ENCODE measurements around the gene MMP28.

MMP28 gene

DNA sequence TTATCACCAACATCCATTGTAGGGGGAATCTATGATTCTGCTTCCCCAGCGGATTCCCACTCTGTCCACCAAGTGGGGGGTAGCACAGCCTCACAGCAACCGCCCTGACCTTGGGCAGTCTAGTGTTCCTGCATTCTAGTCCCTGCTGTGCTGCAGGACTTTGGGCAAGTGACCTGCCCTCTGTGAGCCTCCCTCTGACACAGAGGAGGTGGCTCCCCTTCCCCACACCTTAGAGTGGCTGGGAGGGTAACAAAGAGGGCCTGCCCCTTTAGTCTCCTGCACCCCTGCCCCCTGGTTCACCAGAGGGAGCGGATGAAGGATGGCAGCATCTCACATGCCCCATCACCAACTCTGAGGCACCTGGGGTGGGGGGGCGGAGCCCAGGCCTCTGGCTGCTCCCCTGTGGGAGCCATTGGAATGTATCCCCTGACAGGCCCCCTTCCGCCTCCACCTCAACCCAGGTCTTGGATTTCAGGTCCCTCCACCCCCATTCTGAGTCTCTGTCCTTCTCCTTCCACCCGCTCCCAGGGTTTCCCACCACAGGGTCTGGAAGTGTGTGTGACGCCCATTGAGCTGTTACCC, 52.5 kb downstream of the MMP28 start:
- DNase-seq, result no peak

GRCh38 chr17:35742496-35742895, 52.9 kb downstream of the MMP28 start:
- DNase-seq, result no peak

GRCh38 chr17:35740997-35741931, 54.2 kb downstream of the MMP28 start:
- DNase-seq, result no peak

GRCh38 chr17:35740216-35740615, 55.2 kb downstream of the MMP28 start:
- no peak for DNase-seq

DNA sequence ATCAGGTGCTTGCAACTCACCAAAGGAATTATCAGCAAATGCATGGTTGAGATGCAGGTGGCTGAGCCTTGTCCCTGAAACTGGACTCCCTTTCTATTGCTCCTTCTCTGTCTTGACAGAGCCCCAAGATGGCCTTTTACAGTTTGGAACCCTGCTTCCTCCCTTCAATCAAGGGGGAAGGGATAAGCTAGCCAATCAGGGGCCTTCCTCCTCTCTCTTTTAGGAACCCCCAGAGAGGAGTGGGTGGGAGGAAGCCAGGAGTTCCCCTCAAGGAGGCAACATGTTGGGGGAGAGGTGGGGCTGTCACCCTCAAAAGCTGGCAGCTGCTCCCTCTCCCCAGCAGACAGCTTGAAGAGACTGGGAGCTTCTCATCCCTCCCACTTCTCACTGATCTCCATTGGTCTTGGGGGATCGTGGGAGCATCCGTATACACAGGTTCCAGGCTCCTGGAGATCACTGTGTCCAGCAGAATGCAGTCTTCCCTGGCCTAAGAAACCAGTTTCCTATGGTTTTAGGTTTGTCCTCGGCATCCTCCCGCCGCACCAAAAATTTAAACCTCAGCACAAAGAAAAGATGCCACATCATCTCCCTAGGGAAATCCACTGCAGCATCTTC, 56.8 kb downstream of the MMP28 start:
- no peak for DNase-seq

GRCh38 chr17:35736236-35736635, 59.2 kb downstream of the MMP28 start:
- DNase-seq, result no peak

- DNase-seq, result no peak
Measured at GRCh38 chr17:35735036-35735805, 60.2 kb downstream of the MMP28 start.

GRCh38 chr17:35734396-35734795, 61.0 kb downstream of the MMP28 start:
- no peak for DNase-seq

DNA sequence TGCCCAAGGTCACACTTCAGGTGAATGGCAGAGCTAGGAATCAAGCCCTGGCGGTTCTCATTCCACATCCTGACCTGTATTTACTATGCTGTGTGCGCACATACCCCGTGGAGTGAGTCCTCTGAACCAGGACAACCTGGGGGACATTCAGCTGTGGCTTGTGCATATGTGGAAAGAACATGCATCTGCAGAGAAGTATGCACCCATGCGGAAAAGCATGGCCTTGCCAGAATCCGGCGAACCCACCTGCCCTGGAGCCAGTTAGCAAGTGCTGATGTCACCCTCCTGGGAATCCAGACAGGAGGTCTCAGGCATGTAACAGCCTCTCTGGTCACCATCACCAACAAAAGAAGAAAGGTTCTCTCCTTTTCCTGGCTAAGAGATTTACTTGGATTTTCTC, 62.1 kb downstream of the MMP28 start:
- no peak for DNase-seq

DNA sequence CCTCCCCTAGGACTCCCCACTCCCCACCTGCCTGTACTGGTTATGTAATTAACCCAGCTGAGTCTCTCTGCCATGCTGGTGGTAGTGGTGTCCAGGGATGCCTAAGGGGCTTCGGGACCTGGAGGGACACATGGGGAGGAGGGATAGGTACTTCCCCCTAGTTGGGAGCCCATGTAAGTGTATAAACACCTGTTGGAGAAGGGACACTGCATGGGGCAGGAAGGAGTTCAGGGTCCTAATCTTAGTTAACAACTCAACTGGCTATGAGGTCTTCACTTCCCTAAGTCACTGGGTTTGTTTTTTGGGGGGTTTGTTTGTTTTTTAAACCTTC, 62.7 kb downstream of the MMP28 start:
- no peak for DNase-seq

GRCh38 chr17:35731917-35732805, 63.3 kb downstream of the MMP28 start:
- no peak for DNase-seq

GRCh38 chr17:35731239-35731916, 64.1 kb downstream of the MMP28 start, which contains the start of gene RASL10B:
Gene RASL10B, plus strand, starts transcription at chr17:35731639. Its CDS starts 3,546 bp downstream, at chr17:35735185.
- DNase-seq, result no peak

GRCh38 chr17:35730400-35731005, 64.9 kb downstream of the MMP28 start:
- DNase-seq, result no peak

- no peak for DNase-seq
Measured at GRCh38 chr17:35729405-35729833, 66.0 kb downstream of the MMP28 start.

GRCh38 chr17:35728551-35728950, 66.9 kb downstream of the MMP28 start:
- DNase-seq, result no peak

GRCh38 chr17:35727635-35728034, 67.8 kb downstream of the MMP28 start:
- no peak for DNase-seq

GRCh38 chr17:35726953-35727460, 68.4 kb downstream of the MMP28 start:
- DNase-seq, result no peak

- no peak for DNase-seq
Measured at GRCh38 chr17:35726127-35726952, 69.1 kb downstream of the MMP28 start.

- DNase-seq, result no peak
Measured at GRCh38 chr17:35725802-35726126, 69.7 kb downstream of the MMP28 start.

DNA sequence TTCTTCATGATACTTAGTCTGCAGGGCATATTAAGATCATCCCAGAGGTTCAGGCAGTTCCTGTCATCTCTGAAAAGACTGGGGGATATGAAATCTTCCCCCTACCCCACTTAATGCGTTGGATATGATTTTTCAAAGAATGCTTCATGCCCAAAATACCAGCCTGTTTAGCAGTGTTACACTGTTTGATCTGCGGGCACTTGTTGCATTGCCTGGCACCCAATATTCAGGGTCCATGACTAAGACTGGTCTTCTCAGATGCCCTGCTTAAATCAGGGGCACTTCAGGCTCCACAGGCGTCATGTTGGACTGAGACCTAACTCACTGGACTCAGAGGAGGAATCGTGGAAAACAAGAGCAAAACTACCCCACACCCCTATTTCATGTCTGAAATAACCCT, 70.4 kb downstream of the MMP28 start:
- DNase-seq, result no peak

All from SHP77 treated with DMSO at 0.1 percent for 48 hours (cell line).